Measurements from ENCODE around the gene TRPM3.

TRPM3 gene

DNA sequence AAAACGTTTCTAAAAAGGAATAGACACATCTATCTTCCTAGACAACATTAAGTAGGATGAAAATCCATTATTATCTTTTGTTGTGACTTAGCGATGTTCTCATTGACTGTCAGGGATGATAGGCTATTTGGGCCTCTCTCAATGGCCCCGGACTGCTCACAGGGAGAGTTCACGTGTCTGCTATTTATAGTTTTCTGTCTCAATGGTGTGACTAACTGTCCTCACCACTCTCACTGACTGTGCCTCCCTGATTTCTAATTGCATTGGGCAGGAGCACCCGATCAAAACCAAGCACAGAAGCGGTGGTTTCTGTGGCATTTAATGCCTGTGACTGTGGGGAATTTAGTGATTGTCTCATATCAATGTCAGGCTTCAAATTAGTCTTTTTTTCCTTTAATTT is 420.3 kb downstream of the TRPM3 start:
- TF ChIP-seq, protein P1, sequence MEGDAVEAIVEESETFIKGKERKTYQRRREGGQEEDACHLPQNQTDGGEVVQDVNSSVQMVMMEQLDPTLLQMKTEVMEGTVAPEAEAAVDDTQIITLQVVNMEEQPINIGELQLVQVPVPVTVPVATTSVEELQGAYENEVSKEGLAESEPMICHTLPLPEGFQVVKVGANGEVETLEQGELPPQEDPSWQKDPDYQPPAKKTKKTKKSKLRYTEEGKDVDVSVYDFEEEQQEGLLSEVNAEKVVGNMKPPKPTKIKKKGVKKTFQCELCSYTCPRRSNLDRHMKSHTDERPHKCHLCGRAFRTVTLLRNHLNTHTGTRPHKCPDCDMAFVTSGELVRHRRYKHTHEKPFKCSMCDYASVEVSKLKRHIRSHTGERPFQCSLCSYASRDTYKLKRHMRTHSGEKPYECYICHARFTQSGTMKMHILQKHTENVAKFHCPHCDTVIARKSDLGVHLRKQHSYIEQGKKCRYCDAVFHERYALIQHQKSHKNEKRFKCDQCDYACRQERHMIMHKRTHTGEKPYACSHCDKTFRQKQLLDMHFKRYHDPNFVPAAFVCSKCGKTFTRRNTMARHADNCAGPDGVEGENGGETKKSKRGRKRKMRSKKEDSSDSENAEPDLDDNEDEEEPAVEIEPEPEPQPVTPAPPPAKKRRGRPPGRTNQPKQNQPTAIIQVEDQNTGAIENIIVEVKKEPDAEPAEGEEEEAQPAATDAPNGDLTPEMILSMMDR (IDR thresholded peaks at IDR 0.05; ENCODE audit: low read depth, low read length, missing control alignments): no peak
- in situ Hi-C loops (cut with HindIII; ENCODE audit: low pct_ligation_motif_present, low sequenced_read_pairs): no loop called here
- Histone ChIP-seq H3K27me3 (replicated peaks) (no peaks in the 10 kb centered on the region), H3K27ac (no peak overlapping the region), H3K4me3 (ENCODE audit: low read depth, low read length) (no peak overlapping the region), H3K36me3 (replicated peaks) (no peaks in the 10 kb centered on the region)
- no peak for DNase-seq

- no peak for DNase-seq
- in situ Hi-C loops (cut with HindIII; ENCODE audit: low pct_ligation_motif_present, low sequenced_read_pairs): no loop called here
- Histone ChIP-seq H3K4me3 (ENCODE audit: low read depth, low read length) (no peak overlapping the region), H3K36me3 (replicated peaks) (no peaks in the 10 kb centered on the region), H3K27me3 (replicated peaks) (no peaks in the 10 kb centered on the region), H3K27ac (no peak overlapping the region)
- TF ChIP-seq, protein P1 (IDR thresholded peaks at IDR 0.05; ENCODE audit: low read depth, low read length, missing control alignments): no peak
Measured at GRCh38 chr9:70696694-70697335, 424.6 kb downstream of the TRPM3 start.

- no peaks in the 10 kb centered on the region for H3K27me3 ChIP-seq (replicated peaks)
- no peak overlapping the region for H3K4me3 ChIP-seq (ENCODE audit: low read depth, low read length)
- TF ChIP-seq, protein P1 (IDR thresholded peaks at IDR 0.05; ENCODE audit: low read depth, low read length, missing control alignments): no peak
- in situ Hi-C loops (cut with HindIII; ENCODE audit: low pct_ligation_motif_present, low sequenced_read_pairs): no loop called here
- H3K27ac ChIP-seq: no peak overlapping the region
- DNase-seq: no peak
- H3K36me3 ChIP-seq (replicated peaks): no peaks in the 10 kb centered on the region
Measured at GRCh38 chr9:70694758-70695157, 426.7 kb downstream of the TRPM3 start.

- H3K27me3 ChIP-seq (replicated peaks): no peaks in the 10 kb centered on the region
- H3K27ac ChIP-seq: no peak overlapping the region
- DNase-seq: no peak
- TF ChIP-seq, protein P1 (IDR thresholded peaks at IDR 0.05; ENCODE audit: low read depth, low read length, missing control alignments): no peak
- H3K4me3 ChIP-seq (ENCODE audit: low read depth, low read length): no peak overlapping the region
- no peaks in the 10 kb centered on the region for H3K36me3 ChIP-seq (replicated peaks)
- in situ Hi-C loops (cut with HindIII; ENCODE audit: low pct_ligation_motif_present, low sequenced_read_pairs): no loop called here
Measured at GRCh38 chr9:70693186-70693585, 428.2 kb downstream of the TRPM3 start.

- Histone ChIP-seq H3K4me3 (ENCODE audit: low read depth, low read length) (no peak overlapping the region), H3K27me3 (replicated peaks) (no peaks in the 10 kb centered on the region), H3K36me3 (replicated peaks) (no peaks in the 10 kb centered on the region), H3K27ac (no peak overlapping the region)
- no peak for DNase-seq
- in situ Hi-C loops (cut with HindIII; ENCODE audit: low pct_ligation_motif_present, low sequenced_read_pairs): no loop called here
- TF ChIP-seq, protein P1 (IDR thresholded peaks at IDR 0.05; ENCODE audit: low read depth, low read length, missing control alignments): no peak
Measured at GRCh38 chr9:70692431-70692830, 429.0 kb downstream of the TRPM3 start.

DNA sequence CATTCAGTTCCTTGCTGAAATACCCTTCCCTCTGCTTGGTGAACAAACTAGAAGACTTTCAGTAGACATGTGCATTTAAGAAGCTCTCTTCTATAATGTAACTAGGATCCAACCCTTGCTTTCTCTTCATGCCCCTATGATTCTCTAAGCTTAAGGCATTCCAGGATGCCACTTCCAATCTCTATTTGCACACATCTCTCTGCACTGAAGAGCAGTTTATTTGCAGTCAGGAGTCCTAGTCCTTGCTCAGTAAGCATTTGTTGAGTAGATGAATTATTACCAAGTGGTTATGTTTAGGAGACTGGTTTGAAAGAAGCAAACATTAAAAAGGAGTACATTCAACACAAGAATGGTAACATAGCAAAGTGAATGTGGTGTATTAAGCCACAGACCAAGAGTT is 432.7 kb downstream of the TRPM3 start:
- Histone ChIP-seq H3K36me3 (replicated peaks) (no peaks in the 10 kb centered on the region), H3K4me3 (ENCODE audit: low read depth, low read length) (no peak overlapping the region), H3K27me3 (replicated peaks) (no peaks in the 10 kb centered on the region), H3K27ac (no peak overlapping the region)
- DNase-seq: no peak
- in situ Hi-C loops (cut with HindIII; ENCODE audit: low pct_ligation_motif_present, low sequenced_read_pairs): no loop called here
- TF ChIP-seq, protein P1 (IDR thresholded peaks at IDR 0.05; ENCODE audit: low read depth, low read length, missing control alignments): no peak
